Islet of Langerhans (tissue), 1 donor: Measurements from ENCODE around the gene AQP6.

ENCODE experiments used
- FAIRE-seq: peaks from one replicate; lab custom pipeline; 2011; peaks lifted over from hg19 to GRCh38; lab: Jason Lieb, UNC

Gene AQP6

GRCh38 chr12:49956663-49957569, 15.8 kb upstream of the AQP6 start:
- FAIRE-seq = no peak

- no peak for FAIRE-seq
Observed at GRCh38 chr12:49957570-49957967, 15.2 kb upstream of the AQP6 start.

GRCh38 chr12:49959685-49960473, 12.9 kb upstream of the AQP6 start:
- FAIRE-seq = no peak

- FAIRE-seq = no peak
Observed at GRCh38 chr12:49960474-49961110, 12.2 kb upstream of the AQP6 start.

GRCh38 chr12:49961111-49961922, 11.4 kb upstream of the AQP6 start, which contains the start of gene AQP5:
Gene AQP5 (plus strand): TSS chr12:49961872. CDS start chr12:49962018, 146 bp downstream.
- FAIRE-seq = no peak

- FAIRE-seq = no peak
Observed at GRCh38 chr12:49961993-49962764, 10.6 kb upstream of the AQP6 start.

- no peak for FAIRE-seq
Observed at GRCh38 chr12:49962861-49963765, 9.6 kb upstream of the AQP6 start.

- no peak for FAIRE-seq
Observed at GRCh38 chr12:49963976-49964815, 8.6 kb upstream of the AQP6 start.

- no peak for FAIRE-seq
Observed at GRCh38 chr12:49964849-49965624, 7.7 kb upstream of the AQP6 start.

GRCh38 chr12:49965836-49966235, 6.9 kb upstream of the AQP6 start:
- FAIRE-seq = no peak

- FAIRE-seq = no peak
Observed at GRCh38 chr12:49966511-49967041, 6.2 kb upstream of the AQP6 start.

- no peak for FAIRE-seq
Observed at GRCh38 chr12:49967042-49967776, 5.5 kb upstream of the AQP6 start.

- FAIRE-seq = no peak
Observed at GRCh38 chr12:49967777-49968250, 4.9 kb upstream of the AQP6 start.

- no peak for FAIRE-seq
Observed at GRCh38 chr12:49968471-49968870, 4.3 kb upstream of the AQP6 start.

GRCh38 chr12:49969027-49969426, 3.7 kb upstream of the AQP6 start:
- FAIRE-seq = no peak

GRCh38 chr12:49969651-49970429, 2.9 kb upstream of the AQP6 start:
- no peak for FAIRE-seq
